ENCODE results near the gene PSME2. TPM values are rescaled to one million over a fixed set of nuclear protein-coding genes. Genes with fewer than 3 reads are reported as not detected.
A peak's percentile ranks its signal among the peaks of the same experiment; 100 is the strongest.

PSME2 gene
- total and polyA plus RNA-seq, 10 of the 15 experiments (the other 5 are each of a cell fraction or from before 2014, with no cell fraction given), result 510 to 3,542 (median 913) TPM

DNA sequence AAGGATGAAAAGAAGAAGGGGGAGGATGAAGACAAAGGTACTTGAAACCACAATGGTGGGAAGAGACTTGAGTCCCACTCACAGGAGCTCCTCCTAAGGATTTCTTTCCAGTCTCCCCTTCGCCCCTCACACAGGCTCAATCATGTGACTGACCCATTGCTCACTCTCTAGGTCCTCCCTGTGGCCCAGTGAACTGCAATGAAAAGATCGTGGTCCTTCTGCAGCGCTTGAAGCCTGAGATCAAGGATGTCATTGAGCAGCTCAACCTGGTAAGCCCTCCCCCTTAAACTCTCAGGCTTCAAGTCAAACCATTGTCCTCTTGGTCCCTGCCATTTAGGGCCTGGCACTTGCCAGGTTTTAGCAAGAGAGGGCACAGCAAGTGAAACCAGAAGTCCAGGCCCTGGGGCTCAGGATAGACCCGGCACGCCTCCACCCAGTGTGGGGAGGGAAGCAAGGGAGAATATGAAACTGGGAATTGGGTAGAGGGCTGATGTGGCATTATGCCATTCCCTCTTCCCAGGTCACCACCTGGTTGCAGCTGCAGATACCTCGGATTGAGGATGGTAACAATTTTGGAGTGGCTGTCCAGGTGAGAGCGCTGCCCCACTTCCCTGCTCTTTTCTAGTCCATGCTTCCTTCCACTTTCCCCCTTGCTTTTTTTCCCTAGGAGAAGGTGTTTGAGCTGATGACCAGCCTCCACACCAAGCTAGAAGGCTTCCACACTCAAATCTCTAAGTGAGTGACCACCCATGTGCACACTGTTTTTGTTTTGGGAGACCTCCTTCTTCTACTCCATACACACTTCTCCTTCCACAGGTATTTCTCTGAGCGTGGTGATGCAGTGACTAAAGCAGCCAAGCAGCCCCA, 8.6 kb downstream of the PSME2 start:
- H3K9ac ChIP-seq (ENCODE audit: control insufficient read depth, insufficient read depth, low read length), result peak overlapping the region; percentile 96
- peak overlapping the region; percentile 81 for H3K4me2 ChIP-seq (ENCODE audit: control insufficient read depth, insufficient read depth)
- ChIA-PET SMC1A (ENCODE audit: uncharacterized antibody, unreplicated experiment) (interaction anchor here (0.6 to 7.7 kb wide), 11 partner anchors 8 to 170 kb away, joined by 3 to 70 read pairs (median 4); partner anchors contain the start of genes CIDEB, DCAF11, IRF9 and NRL), RAD21 (ENCODE audit: unreplicated experiment) (interaction anchor here (0.8 to 6.8 kb wide), 8 partner anchors 9 to 105 kb away, joined by 3 to 69 read pairs (median 6); partner anchors contain the start of genes DCAF11, IPO4, IRF9 and NRL), CTCF (interaction anchor here (0.6 to 4.9 kb wide), 9 partner anchors 9 to 170 kb away, joined by 3 to 39 read pairs (median 6); partner anchors contain the start of genes CIDEB, DCAF11, IRF9 and NRL), POLR2A (interaction anchor here (0.7 to 11.6 kb wide), 8 partner anchors 10 to 95 kb away, joined by 3 to 276 read pairs (median 9); partner anchors contain the start of genes DCAF11, IRF9, NRL and PSME2)
- intact Hi-C loops (cut with micrococcal nuclease; ENCODE audit: unreplicated experiment), result no loop called here
- peaks cover 55% of the 10 kb centered on the region for H3K79me2 ChIP-seq (ENCODE audit: control insufficient read depth, insufficient read depth, low read length)
- peak overlapping the region; percentile 99; the same call in 1 of the 2 replicates for H3K4me3 ChIP-seq
- FAIRE-seq (no peak), DNase-seq (ENCODE audit: low read depth, low spot score) (no peak), ATAC-seq (no peak)
- WGBS (ENCODE audit: insufficient coverage, insufficient replicate concordance, low lambda C conversion rate, missing lambda C conversion rate), result 82% methylated on average over 8 of the region's 8 CpGs
- peak overlapping the region; percentile 95 for H3K27ac ChIP-seq (ENCODE audit: control insufficient read depth, insufficient read depth)
- no peaks in the 10 kb centered on the region for H3K9me3 ChIP-seq (replicated peaks; ENCODE audit: control insufficient read depth, insufficient read depth, low read length)
- H3K36me3 ChIP-seq (ENCODE audit: control insufficient read depth in 2 of 2, insufficient read depth in 2 of 2, low read length in 1 of 2), result peaks cover 12 to 13% of the 10 kb centered on the region in 2 experiments
- H4K20me1 ChIP-seq (ENCODE audit: control insufficient read depth, insufficient read depth), result no peaks in the 10 kb centered on the region
- in situ Hi-C loops (cut with MboI), result no loop called here
- H3K27me3 ChIP-seq (replicated peaks in 1 of 2; ENCODE audit: control insufficient read depth in 2 of 2, insufficient read depth in 2 of 2, low read length in 1 of 2), result no peaks in the 10 kb centered on the region
- H3K4me1 ChIP-seq (ENCODE audit: control insufficient read depth, insufficient read depth, low read length), result peaks cover 37% of the 10 kb centered on the region
- H2AFZ ChIP-seq (ENCODE audit: control insufficient read depth, low read depth, low read length), result no peak overlapping the region
- no TSS peak for BruUV-seq (replicated peaks)
- TF ChIP-seq SUPT20H (IDR thresholded peaks at IDR 0.05; ENCODE audit: borderline replicate concordance, control insufficient read depth, low read depth, low read length), result no peak
- no peak for TF ChIP-seq NFXL1 (IDR thresholded peaks at IDR 0.05; ENCODE audit: borderline replicate concordance)
- TF ChIP-seq, protein P1, sequence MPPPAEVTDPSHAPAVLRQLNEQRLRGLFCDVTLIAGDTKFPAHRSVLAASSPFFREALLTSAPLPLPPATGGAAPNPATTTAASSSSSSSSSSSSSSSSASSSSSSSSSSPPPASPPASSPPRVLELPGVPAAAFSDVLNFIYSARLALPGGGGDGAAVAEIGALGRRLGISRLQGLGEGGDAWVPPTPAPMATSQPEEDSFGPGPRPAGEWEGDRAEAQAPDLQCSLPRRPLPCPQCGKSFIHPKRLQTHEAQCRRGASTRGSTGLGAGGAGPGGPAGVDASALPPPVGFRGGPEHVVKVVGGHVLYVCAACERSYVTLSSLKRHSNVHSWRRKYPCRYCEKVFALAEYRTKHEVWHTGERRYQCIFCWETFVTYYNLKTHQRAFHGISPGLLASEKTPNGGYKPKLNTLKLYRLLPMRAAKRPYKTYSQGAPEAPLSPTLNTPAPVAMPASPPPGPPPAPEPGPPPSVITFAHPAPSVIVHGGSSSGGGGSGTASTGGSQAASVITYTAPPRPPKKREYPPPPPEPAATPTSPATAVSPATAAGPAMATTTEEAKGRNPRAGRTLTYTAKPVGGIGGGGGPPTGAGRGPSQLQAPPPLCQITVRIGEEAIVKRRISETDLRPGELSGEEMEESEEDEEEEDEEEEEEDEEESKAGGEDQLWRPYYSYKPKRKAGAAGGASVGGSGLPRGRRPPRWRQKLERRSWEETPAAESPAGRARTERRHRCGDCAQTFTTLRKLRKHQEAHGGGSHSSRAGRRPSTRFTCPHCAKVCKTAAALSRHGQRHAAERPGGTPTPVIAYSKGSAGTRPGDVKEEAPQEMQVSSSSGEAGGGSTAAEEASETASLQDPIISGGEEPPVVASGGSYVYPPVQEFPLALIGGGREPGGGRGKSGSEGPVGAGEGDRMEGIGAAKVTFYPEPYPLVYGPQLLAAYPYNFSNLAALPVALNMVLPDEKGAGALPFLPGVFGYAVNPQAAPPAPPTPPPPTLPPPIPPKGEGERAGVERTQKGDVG (CRISPR knock-in tag; IDR thresholded peaks at IDR 0.05), result no peak
- TF ChIP-seq SREBF2 (IDR thresholded peaks at IDR 0.05; ENCODE audit: low read length), result no peak
- no peak for TF ChIP-seq ZNF217 (IDR thresholded peaks at IDR 0.05)
- no peak for TF ChIP-seq CHD2 (IDR thresholded peaks at IDR 0.05; ENCODE audit: borderline replicate concordance, low read depth, low read length)
- no peak for TF ChIP-seq GATAD2B (conservative IDR thresholded peaks at IDR 0.05; ENCODE audit: low read depth)
- no peak for TF ChIP-seq FOXM1 (IDR thresholded peaks at IDR 0.05; ENCODE audit: low read depth, low read length)
- 0 out of 2 replicates have a peak, but pooled peaks have one; percentile 12 for TF ChIP-seq POLR2AphosphoS5 (IDR thresholded peaks at IDR 0.05; ENCODE audit: low read length)
- no peak for TF ChIP-seq ZBED1 (IDR thresholded peaks at IDR 0.05; ENCODE audit: borderline replicate concordance)
- no peak for TF ChIP-seq KDM1A (IDR thresholded peaks at IDR 0.05; ENCODE audit: borderline replicate concordance)
- no peak for TF ChIP-seq STAT1 (conservative IDR thresholded peaks at IDR 0.05)
- TF ChIP-seq, protein P2, sequence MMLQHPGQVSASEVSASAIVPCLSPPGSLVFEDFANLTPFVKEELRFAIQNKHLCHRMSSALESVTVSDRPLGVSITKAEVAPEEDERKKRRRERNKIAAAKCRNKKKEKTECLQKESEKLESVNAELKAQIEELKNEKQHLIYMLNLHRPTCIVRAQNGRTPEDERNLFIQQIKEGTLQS (IDR thresholded peaks at IDR 0.05; ENCODE audit: borderline replicate concordance, extremely low read depth, low read depth, low read length), result no peak
- 0 out of 2 replicates have a peak, but pooled peaks have one; percentile 25 for TF ChIP-seq PML (IDR thresholded peaks at IDR 0.05; ENCODE audit: low read length)
- TF ChIP-seq, protein P3, sequence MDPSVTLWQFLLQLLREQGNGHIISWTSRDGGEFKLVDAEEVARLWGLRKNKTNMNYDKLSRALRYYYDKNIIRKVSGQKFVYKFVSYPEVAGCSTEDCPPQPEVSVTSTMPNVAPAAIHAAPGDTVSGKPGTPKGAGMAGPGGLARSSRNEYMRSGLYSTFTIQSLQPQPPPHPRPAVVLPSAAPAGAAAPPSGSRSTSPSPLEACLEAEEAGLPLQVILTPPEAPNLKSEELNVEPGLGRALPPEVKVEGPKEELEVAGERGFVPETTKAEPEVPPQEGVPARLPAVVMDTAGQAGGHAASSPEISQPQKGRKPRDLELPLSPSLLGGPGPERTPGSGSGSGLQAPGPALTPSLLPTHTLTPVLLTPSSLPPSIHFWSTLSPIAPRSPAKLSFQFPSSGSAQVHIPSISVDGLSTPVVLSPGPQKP (IDR thresholded peaks at IDR 0.05; ENCODE audit: low read depth, low read length), result no peak
